Keratinocyte (primary cell): ENCODE results near the gene MAN2A2. TPM values are rescaled to one million over a fixed set of nuclear protein-coding genes. Genes with fewer than 3 reads are reported as not detected.

Source experiments
- DNase-seq: peaks from one replicate; pipeline ENCODE4 v3.0.0-alpha.2; 2011; ENCODE audit warnings: low read depth, missing footprints, low spot score
- FAIRE-seq: peaks from 2 replicates; lab custom pipeline; 2011; peaks lifted over from hg19 to GRCh38; lab: Jason Lieb, UNC
- H2AFZ ChIP-seq: 2 replicates; pipeline ENCODE4 v1.6.0; 2012; ENCODE audit warnings: low read length, control low read depth, inconsistent platforms; ENCODE audit not compliant: control insufficient read depth
- H3K27ac ChIP-seq: 2 replicates; pipeline ENCODE4 v1.5.1; 2011; ENCODE audit warnings: low read length; ENCODE audit not compliant: control insufficient read depth, insufficient read depth
- H3K27me3 ChIP-seq: 3 replicates; pipeline ENCODE4 v1.6.0; 2011; ENCODE audit warnings: low read length; ENCODE audit not compliant: control insufficient read depth, insufficient read depth; ENCODE audit errors: extremely low read depth
- H3K36me3 ChIP-seq, 2 experiments: 2 replicates in 1 of 2; 3 replicates in 1 of 2; pipeline ENCODE4 v1.5.1; 2011; ENCODE audit warnings: low read length in 2 of 2, mild to moderate bottlenecking in 1 of 2; ENCODE audit not compliant: control insufficient read depth in 2 of 2, insufficient read depth in 2 of 2; ENCODE audit errors: extremely low read depth in 1 of 2
- H3K4me1 ChIP-seq: 3 replicates; pipeline ENCODE4 v1.5.1; 2011; ENCODE audit warnings: low read length; ENCODE audit not compliant: control insufficient read depth, insufficient read depth; ENCODE audit errors: extremely low read depth
- H3K4me2 ChIP-seq: 3 replicates; pipeline ENCODE4 v1.6.0; 2011; ENCODE audit warnings: low read depth, low read length; ENCODE audit not compliant: control insufficient read depth, insufficient read depth; ENCODE audit errors: extremely low read depth
- H3K4me3 ChIP-seq, 3 experiments: fragments of 200-600 bp in 1 of 3; sonication (generic) in 1 of 3; 2 replicates in 2 of 3; 3 replicates in 1 of 3; pipeline ENCODE4 v1.5.1; 2011 to 2016; ENCODE audit warnings: low read length in 3 of 3, mild to moderate bottlenecking in 3 of 3, control low read depth in 2 of 3, inconsistent platforms in 1 of 3, low read depth in 1 of 3, mixed read lengths in 1 of 3, mixed run types in 1 of 3, moderate library complexity in 1 of 3; ENCODE audit not compliant: control insufficient read depth in 2 of 3, insufficient read depth in 2 of 3; ENCODE audit errors: extremely low read depth in 1 of 3
- H3K79me2 ChIP-seq: 2 replicates; pipeline ENCODE4 v1.6.0; 2012; ENCODE audit warnings: low read length; ENCODE audit not compliant: control insufficient read depth, insufficient read depth
- H3K9ac ChIP-seq: 3 replicates; pipeline ENCODE4 v1.6.0; 2011; ENCODE audit warnings: low read length; ENCODE audit not compliant: control insufficient read depth, insufficient read depth; ENCODE audit errors: extremely low read depth
- H3K9me1 ChIP-seq: 3 replicates; pipeline ENCODE4 v1.6.0; 2011; ENCODE audit warnings: low read length; ENCODE audit not compliant: control insufficient read depth, insufficient read depth; ENCODE audit errors: extremely low read depth
- H3K9me3 ChIP-seq: 2 replicates; pipeline ENCODE4 v1.5.1; 2012; ENCODE audit warnings: low read depth, low read length; ENCODE audit not compliant: control insufficient read depth
- H4K20me1 ChIP-seq: 3 replicates; pipeline ENCODE4 v1.6.0; 2011; ENCODE audit warnings: low read length; ENCODE audit not compliant: control insufficient read depth, insufficient read depth; ENCODE audit errors: extremely low read depth
- EZH2 ChIP-seq: IDR thresholded peaks from one replicate; pipeline ENCODE4 v1.6.1; 2012; ENCODE audit warnings: inconsistent platforms, mild to moderate bottlenecking, low read length, moderate library complexity
- dilution Hi-C: fragments of 300-500 bp; cut with MboI; formaldehyde crosslinking; loops from one replicate; pipeline ENCODE4 v1.7.0; 2020; ENCODE audit warnings: low sequenced_read_pairs; ENCODE audit not compliant: extremely low pct_ligation_motif_present
- polyA plus RNA-seq, 5 experiments: library from polyadenylated mRNA; depleted of rRNA in 3 of 5; stranded (reverse) in 3 of 5; stranded (forward) in 1 of 5; unstranded in 1 of 5; fragments of >200 nt; gene quantifications; 1 replicate in 1 of 5; 2 replicates in 3 of 5; 3 replicates in 1 of 5; pipeline versions ENCODE4 v1.2.1 to v1.2.3, GENCODE V29; 2011 to 2012; ENCODE audit warnings: missing spikeins in 2 of 5, low read depth in 1 of 5, low replicate concordance in 1 of 5
- TF ChIP-seq, protein P1 (sequence below), 3 experiments: IDR thresholded peaks in 1 of 3; conservative IDR thresholded peaks in 1 of 3; optimal IDR thresholded peaks in 1 of 3; 2 replicates in 2 of 3; 3 replicates in 1 of 3; pipeline versions ENCODE3 to v1.5.1; 2011; ENCODE audit warnings: low read length in 3 of 3, mild to moderate bottlenecking in 3 of 3, moderate library complexity in 2 of 3, control low read depth in 1 of 3, inconsistent platforms in 1 of 3; ENCODE audit not compliant: insufficient read depth in 2 of 3; ENCODE audit errors: extremely low read depth in 1 of 3

The MAN2A2 gene
- polyA plus RNA-seq, 1 donor (not counting 4 experiments of a cell fraction or from before 2014, with no cell fraction given): 6.6 TPM

DNA sequence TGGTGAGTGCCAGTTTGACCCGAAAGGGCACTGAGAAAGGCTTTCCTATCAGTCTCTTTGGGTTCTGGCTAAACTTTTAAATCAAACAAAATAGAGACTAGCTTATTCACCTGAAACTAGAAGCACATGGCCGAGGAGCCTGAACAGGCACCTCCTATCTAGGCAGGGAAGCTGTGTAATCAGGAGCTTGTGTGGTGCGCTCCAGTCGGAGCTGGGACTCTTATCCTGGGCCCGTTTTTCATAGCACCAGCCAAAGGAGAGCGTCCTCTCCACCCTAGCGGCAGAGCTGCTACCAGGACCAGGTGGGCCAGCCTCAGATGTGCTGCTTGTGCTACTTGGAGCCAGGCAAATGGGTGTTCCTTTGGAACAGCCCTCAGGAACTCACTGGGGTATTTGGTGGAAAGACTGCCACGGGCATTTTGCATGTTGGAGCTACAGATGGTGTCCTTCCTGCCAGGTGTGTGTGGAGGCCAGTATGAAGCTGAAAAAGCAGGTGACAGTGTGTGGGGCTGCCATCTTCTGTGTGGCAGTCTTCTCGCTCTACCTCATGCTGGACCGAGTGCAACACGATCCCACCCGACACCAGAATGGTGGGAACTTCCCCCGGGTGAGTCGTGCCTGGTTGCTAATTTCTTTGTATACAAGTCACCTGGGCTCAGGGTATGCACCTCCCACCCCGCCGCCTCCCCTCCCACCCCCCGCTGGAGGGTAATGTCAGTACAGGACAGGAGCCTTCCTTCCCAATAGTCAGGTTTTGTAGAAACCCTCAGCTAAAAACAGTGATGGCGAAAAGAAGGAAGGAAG is 833 bp downstream of the MAN2A2 start:
- Histone ChIP-seq H3K4me1 (peaks cover 12% of the 10 kb centered on the region), H3K9me3 (no peaks in the 10 kb centered on the region), H3K27me3 (no peaks in the 10 kb centered on the region), H3K4me3 (peak overlapping the region in 2 of 3 experiments; percentile 77), H3K9me1 (peaks cover 2% of the 10 kb centered on the region), H3K9ac (peak overlapping the region; percentile 65), H4K20me1 (no peaks in the 10 kb centered on the region), H3K79me2 (no peaks in the 10 kb centered on the region), H2AFZ (peak overlapping the region; percentile 81), H3K27ac (no peak overlapping the region), H3K36me3 (peaks cover 3 to 5% of the 10 kb centered on the region in 2 experiments), H3K4me2 (peak overlapping the region; percentile 92)
- FAIRE-seq (peak; percentile 41), DNase-seq (no peak)
- dilution Hi-C loops: no loop called here
- TF ChIP-seq EZH2: no peak
- TF ChIP-seq, protein P1, sequence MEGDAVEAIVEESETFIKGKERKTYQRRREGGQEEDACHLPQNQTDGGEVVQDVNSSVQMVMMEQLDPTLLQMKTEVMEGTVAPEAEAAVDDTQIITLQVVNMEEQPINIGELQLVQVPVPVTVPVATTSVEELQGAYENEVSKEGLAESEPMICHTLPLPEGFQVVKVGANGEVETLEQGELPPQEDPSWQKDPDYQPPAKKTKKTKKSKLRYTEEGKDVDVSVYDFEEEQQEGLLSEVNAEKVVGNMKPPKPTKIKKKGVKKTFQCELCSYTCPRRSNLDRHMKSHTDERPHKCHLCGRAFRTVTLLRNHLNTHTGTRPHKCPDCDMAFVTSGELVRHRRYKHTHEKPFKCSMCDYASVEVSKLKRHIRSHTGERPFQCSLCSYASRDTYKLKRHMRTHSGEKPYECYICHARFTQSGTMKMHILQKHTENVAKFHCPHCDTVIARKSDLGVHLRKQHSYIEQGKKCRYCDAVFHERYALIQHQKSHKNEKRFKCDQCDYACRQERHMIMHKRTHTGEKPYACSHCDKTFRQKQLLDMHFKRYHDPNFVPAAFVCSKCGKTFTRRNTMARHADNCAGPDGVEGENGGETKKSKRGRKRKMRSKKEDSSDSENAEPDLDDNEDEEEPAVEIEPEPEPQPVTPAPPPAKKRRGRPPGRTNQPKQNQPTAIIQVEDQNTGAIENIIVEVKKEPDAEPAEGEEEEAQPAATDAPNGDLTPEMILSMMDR (optimal IDR thresholded peaks at IDR 0.05 in 1 of 3, IDR thresholded peaks at IDR 0.05 in 1 of 3, conservative IDR thresholded peaks at IDR 0.05 in 1 of 3; ENCODE audit: extremely low read depth in 1 of 3, insufficient read depth in 2 of 3, low read length in 3 of 3): peak in 2 of 3 experiments; percentile 11 to 24

DNA sequence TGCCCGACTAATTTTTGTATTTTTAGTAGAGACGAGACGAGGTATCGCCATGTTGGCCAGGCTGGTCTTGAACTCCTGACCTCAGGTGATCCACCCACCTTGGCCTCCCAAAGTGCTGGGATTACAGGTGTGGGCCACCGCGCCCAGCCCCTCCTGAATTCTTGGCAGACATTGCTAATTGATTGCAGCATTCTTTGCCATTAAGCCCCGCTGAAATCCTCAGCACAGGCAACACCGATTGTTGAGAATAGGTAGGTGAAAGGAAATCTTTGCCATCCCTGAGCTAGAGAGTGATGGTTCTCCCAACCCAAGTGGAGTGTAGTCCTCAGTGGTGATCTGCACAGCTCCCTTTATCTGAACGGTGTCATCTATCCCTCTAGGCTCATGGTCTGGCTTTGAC is 1.6 kb downstream of the MAN2A2 start:
- peaks cover 3 to 5% of the 10 kb centered on the region in 2 experiments for H3K36me3 ChIP-seq
- no peaks in the 10 kb centered on the region for H3K79me2 ChIP-seq
- peaks cover 2% of the 10 kb centered on the region for H3K9me1 ChIP-seq
- dilution Hi-C loops: no loop called here
- H3K27ac ChIP-seq: no peak overlapping the region
- H3K4me1 ChIP-seq: peaks cover 12% of the 10 kb centered on the region
- H3K9ac ChIP-seq: no peak overlapping the region
- H3K4me3 ChIP-seq: no peak overlapping the region
- H2AFZ ChIP-seq: no peak overlapping the region
- H3K27me3 ChIP-seq: no peaks in the 10 kb centered on the region
- FAIRE-seq (no peak), DNase-seq (no peak)
- no peak overlapping the region for H3K4me2 ChIP-seq
- no peaks in the 10 kb centered on the region for H4K20me1 ChIP-seq
- TF ChIP-seq, protein P1 (optimal IDR thresholded peaks at IDR 0.05 in 1 of 3, IDR thresholded peaks at IDR 0.05 in 1 of 3, conservative IDR thresholded peaks at IDR 0.05 in 1 of 3; ENCODE audit: extremely low read depth in 1 of 3, insufficient read depth in 2 of 3, low read length in 3 of 3): no peak
- TF ChIP-seq EZH2: no peak
- no peaks in the 10 kb centered on the region for H3K9me3 ChIP-seq
